CD14-positive monocyte (primary cell): ENCODE data around the gene ILDR1. TPM values are rescaled to one million over a fixed set of nuclear protein-coding genes. Genes with fewer than 3 reads are reported as not detected.

Experiments used
- DNase-seq, 3 donors: peaks; one replicate each; pipeline ENCODE4 v3.0.0-alpha.2; 2011 to 2022
- H2AFZ ChIP-seq: 2 replicates; pipeline ENCODE4 v1.6.0; 2012; ENCODE audit warnings: mild to moderate bottlenecking, low read depth, low read length, inconsistent platforms; ENCODE audit not compliant: insufficient read depth, poor library complexity, severe bottlenecking
- H3K27ac ChIP-seq, 2 donors: 1 replicate in 1 of 2; 2 replicates in 1 of 2; pipeline ENCODE4 v1.5.1; 2012 to 2013; ENCODE audit warnings: low read length in 2 of 2, control low read depth in 1 of 2, inconsistent platforms in 1 of 2, low read depth in 1 of 2, mild to moderate bottlenecking in 1 of 2
- H3K27me3 ChIP-seq, 2 donors: one replicate each; pipeline versions ENCODE4 v1.6.0 to v1.6.1; 2011 to 2013; ENCODE audit warnings: low read length in 2 of 2; ENCODE audit not compliant: control insufficient read depth in 2 of 2, insufficient read depth in 2 of 2
- H3K36me3 ChIP-seq, 2 donors: replicated peaks in 1 of 2; 1 replicate in 1 of 2; 2 replicates in 1 of 2; pipeline versions ENCODE4 v1.5.1 to v1.6.1; 2012 to 2013; ENCODE audit warnings: low read length in 2 of 2, control low read depth in 1 of 2, inconsistent platforms in 1 of 2, mild to moderate bottlenecking in 1 of 2; ENCODE audit not compliant: insufficient read depth in 2 of 2, control insufficient read depth in 1 of 2
- H3K4me1 ChIP-seq, 2 donors: 1 replicate in 1 of 2; 2 replicates in 1 of 2; pipeline versions ENCODE4 v1.5.1 to v1.6.1; 2012 to 2013; ENCODE audit warnings: low read length in 2 of 2, control low read depth in 1 of 2, inconsistent platforms in 1 of 2, mild to moderate bottlenecking in 1 of 2, moderate library complexity in 1 of 2; ENCODE audit not compliant: insufficient read depth in 2 of 2, control insufficient read depth in 1 of 2
- H3K4me2 ChIP-seq: replicated peaks from 2 replicates; pipeline ENCODE3; 2012; ENCODE audit warnings: low read length, moderate library complexity, mild to moderate bottlenecking; ENCODE audit not compliant: poor library complexity, severe bottlenecking; ENCODE audit errors: extremely low read depth
- H3K4me3 ChIP-seq, 3 experiments: fragments of 200-600 bp in 1 of 3; sonication (generic) in 1 of 3; replicated peaks in 1 of 3; 1 replicate in 2 of 3; 2 replicates in 1 of 3; pipeline ENCODE4 v1.5.1; 2011 to 2013; ENCODE audit warnings: low read length in 3 of 3, mild to moderate bottlenecking in 3 of 3, control low read depth in 2 of 3, low read depth in 2 of 3, inconsistent platforms in 1 of 3, moderate library complexity in 1 of 3
- H3K79me2 ChIP-seq: 2 replicates; pipeline ENCODE4 v1.6.0; 2012; ENCODE audit warnings: mild to moderate bottlenecking, control low read depth, inconsistent platforms, low read length, moderate library complexity; ENCODE audit not compliant: insufficient read depth
- H3K9ac ChIP-seq: 2 replicates; pipeline ENCODE4 v1.6.0; 2017; ENCODE audit warnings: low read length, mild to moderate bottlenecking; ENCODE audit not compliant: insufficient read depth, poor library complexity, severe bottlenecking
- H3K9me3 ChIP-seq, 2 donors: replicated peaks in 1 of 2; 1 replicate in 1 of 2; 2 replicates in 1 of 2; pipeline versions ENCODE4 v1.5.1 to v1.6.1; 2012 to 2013; ENCODE audit warnings: low read length in 2 of 2, control low read depth in 1 of 2; ENCODE audit not compliant: control insufficient read depth in 1 of 2, insufficient read depth in 1 of 2
- H4K20me1 ChIP-seq: 2 replicates; pipeline ENCODE4 v1.6.0; 2012; ENCODE audit warnings: mild to moderate bottlenecking, low read length, control low read depth, moderate library complexity; ENCODE audit not compliant: insufficient read depth
- H3K27ac Mint-ChIP-seq, 7 donors: one replicate each; pipeline ENCODE4 v1.8.0; 2020; ENCODE audit warnings: mild to moderate bottlenecking in 7 of 7, mixed read lengths in 7 of 7, moderate library complexity in 6 of 7, inconsistent platforms in 2 of 7
- H3K27me3 Mint-ChIP-seq, 3 donors: one replicate each; pipeline ENCODE4 v1.8.0; 2021 to 2022; ENCODE audit warnings: low read depth in 3 of 3, mild to moderate bottlenecking in 3 of 3, mixed read lengths in 3 of 3, moderate library complexity in 3 of 3, inconsistent platforms in 1 of 3
- H3K36me3 Mint-ChIP-seq, 2 donors: one replicate each; pipeline ENCODE4 v1.8.0; 2020; ENCODE audit warnings: mixed read lengths in 2 of 2, inconsistent platforms in 1 of 2, mild to moderate bottlenecking in 1 of 2
- H3K4me1 Mint-ChIP-seq: one replicate; pipeline ENCODE4 v1.8.0; 2020; ENCODE audit warnings: mild to moderate bottlenecking, mixed read lengths
- H3K4me3 Mint-ChIP-seq, 2 donors: one replicate each; pipeline ENCODE4 v1.8.0; 2020; ENCODE audit warnings: mild to moderate bottlenecking in 2 of 2, mixed read lengths in 2 of 2, moderate library complexity in 1 of 2
- H3K9me3 Mint-ChIP-seq, 7 donors: one replicate each; pipeline ENCODE4 v1.8.0; 2020 to 2022; ENCODE audit warnings: mixed read lengths in 7 of 7, mild to moderate bottlenecking in 6 of 7, moderate library complexity in 6 of 7, inconsistent platforms in 2 of 7
- CTCF ChIP-seq: fragments of 200-600 bp; IDR thresholded peaks from one replicate; pipeline ENCODE4 v1.8.0; 2022; ENCODE audit warnings: antibody characterized with exemption, mild to moderate bottlenecking
- WGBS: methylation state at CpG from one replicate; pipeline ENCODE4 v1.1.5; 2013; ENCODE audit warnings: missing lambda C conversion rate; ENCODE audit not compliant: insufficient coverage; 5-methylcytosine and 5-hydroxymethylcytosine counted together
- intact Hi-C, 2 donors: fragments of 100-400 bp; cut with micrococcal nuclease; formaldehyde crosslinking; loops; one replicate each; pipeline versions ENCODE4 v1.15.0 to v1.15.1; 2023
- polyA plus RNA-seq, 3 donors: library from polyadenylated mRNA; depleted of rRNA in 1 of 3; unstranded in 2 of 3; stranded (reverse) in 1 of 3; fragments of 300-500 nt in 2 of 3; fragments of >200 nt in 1 of 3; fragmentation: Illumina TruSeq in 2 of 3; gene quantifications; 1 replicate in 2 of 3; 2 replicates in 1 of 3; pipeline ENCODE4 v1.2.3, GENCODE V29; 2012 to 2021

The ILDR1 gene
- polyA plus RNA-seq, 3 donors = 0.12 to 0.28 (median 0.20) TPM

GRCh38 chr3:122011396-122011795, 10.7 kb downstream of the ILDR1 start:
- Mint-ChIP-seq H3K36me3 (peaks cover 0 to 5% of the 10 kb centered on the region in 2 donors), H3K27ac (no peak overlapping the region), H3K4me3 (no peak overlapping the region), H3K4me1 (no peaks in the 10 kb centered on the region), H3K27me3 (peaks cover 0 to 8% (median 0%) of the 10 kb centered on the region in 3 donors), H3K9me3 (peaks cover 0 to 17% (median 12%) of the 10 kb centered on the region in 7 donors)
- no peaks in the 10 kb centered on the region for H3K27me3 ChIP-seq
- no peak for TF ChIP-seq CTCF
- H2AFZ ChIP-seq = no peak overlapping the region
- WGBS = 70% methylated on average over 2 of the region's 4 CpGs
- no peak overlapping the region for H3K9ac ChIP-seq
- DNase-seq = no peak
- no peaks in the 10 kb centered on the region for H3K4me1 ChIP-seq
- peaks cover 6 to 13% of the 10 kb centered on the region in 2 donors for H3K9me3 ChIP-seq
- no peaks in the 10 kb centered on the region for H3K79me2 ChIP-seq
- H3K4me3 ChIP-seq = no peak overlapping the region
- H3K36me3 ChIP-seq = no peaks in the 10 kb centered on the region
- H4K20me1 ChIP-seq = no peaks in the 10 kb centered on the region
- H3K27ac ChIP-seq = no peak overlapping the region
- no peak overlapping the region for H3K4me2 ChIP-seq
- intact Hi-C loops = no loop called here

- Histone ChIP-seq H3K9me3 (peaks cover 0 to 6% of the 10 kb centered on the region in 2 donors), H3K27ac (no peak overlapping the region), H3K27me3 (no peaks in the 10 kb centered on the region), H2AFZ (no peak overlapping the region), H3K4me3 (no peak overlapping the region), H3K4me1 (peaks cover 0 to 4% of the 10 kb centered on the region in 2 donors), H4K20me1 (no peaks in the 10 kb centered on the region), H3K79me2 (no peaks in the 10 kb centered on the region), H3K36me3 (no peaks in the 10 kb centered on the region), H3K9ac (no peak overlapping the region), H3K4me2 (no peak overlapping the region)
- no CpG with 5 or more reads among the region's 2 CpGs for WGBS
- Mint-ChIP-seq H3K36me3 (no peaks in the 10 kb centered on the region), H3K27me3 (peaks cover 0 to 5% (median 0%) of the 10 kb centered on the region in 3 donors), H3K27ac (no peak overlapping the region), H3K4me1 (peaks cover 2% of the 10 kb centered on the region), H3K9me3 (peaks cover 0 to 8% (median 4%) of the 10 kb centered on the region in 7 donors), H3K4me3 (no peak overlapping the region)
- no peak for TF ChIP-seq CTCF
- intact Hi-C loops = no loop called here
- DNase-seq = no peak
Measured at GRCh38 chr3:122010506-122010905, 11.5 kb downstream of the ILDR1 start.
